ENCODE data around the gene LHFPL3. TPM values are rescaled to one million over a fixed set of nuclear protein-coding genes. Genes with fewer than 3 reads are reported as not detected.

The LHFPL3 gene
- total RNA-seq, 4 donors from 2014 or later = not detected

- Histone ChIP-seq H3K27me3 (no peaks in the 10 kb centered on the region), H3K9me3 (no peaks in the 10 kb centered on the region), H3K4me3 (replicated peaks in 1 of 3) (no peak overlapping the region), H3K36me3 (no peaks in the 10 kb centered on the region), H3K27ac (no peak overlapping the region), H3K4me1 (no peaks in the 10 kb centered on the region)
- DNase-seq = no peak
- TF ChIP-seq, protein P1, sequence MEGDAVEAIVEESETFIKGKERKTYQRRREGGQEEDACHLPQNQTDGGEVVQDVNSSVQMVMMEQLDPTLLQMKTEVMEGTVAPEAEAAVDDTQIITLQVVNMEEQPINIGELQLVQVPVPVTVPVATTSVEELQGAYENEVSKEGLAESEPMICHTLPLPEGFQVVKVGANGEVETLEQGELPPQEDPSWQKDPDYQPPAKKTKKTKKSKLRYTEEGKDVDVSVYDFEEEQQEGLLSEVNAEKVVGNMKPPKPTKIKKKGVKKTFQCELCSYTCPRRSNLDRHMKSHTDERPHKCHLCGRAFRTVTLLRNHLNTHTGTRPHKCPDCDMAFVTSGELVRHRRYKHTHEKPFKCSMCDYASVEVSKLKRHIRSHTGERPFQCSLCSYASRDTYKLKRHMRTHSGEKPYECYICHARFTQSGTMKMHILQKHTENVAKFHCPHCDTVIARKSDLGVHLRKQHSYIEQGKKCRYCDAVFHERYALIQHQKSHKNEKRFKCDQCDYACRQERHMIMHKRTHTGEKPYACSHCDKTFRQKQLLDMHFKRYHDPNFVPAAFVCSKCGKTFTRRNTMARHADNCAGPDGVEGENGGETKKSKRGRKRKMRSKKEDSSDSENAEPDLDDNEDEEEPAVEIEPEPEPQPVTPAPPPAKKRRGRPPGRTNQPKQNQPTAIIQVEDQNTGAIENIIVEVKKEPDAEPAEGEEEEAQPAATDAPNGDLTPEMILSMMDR (IDR thresholded peaks at IDR 0.05) = no peak
- TF ChIP-seq POLR2A (IDR thresholded peaks at IDR 0.05) = no peak
- WGBS, 2 donors = 42 to 48% methylated on average over 6 of the region's 6 CpGs
- intact Hi-C loops (cut with DNase I) = no loop called here
Observed at GRCh38 chr7:104352736-104353135, 24.3 kb downstream of the LHFPL3 start.

GRCh38 chr7:104357166-104357565 lies 28.8 kb downstream of the LHFPL3 start:
- WGBS, 2 donors = 89 to 96% methylated on average over 4 of the region's 4 CpGs
- no peak for TF ChIP-seq POLR2A (IDR thresholded peaks at IDR 0.05)
- TF ChIP-seq, protein P1 (IDR thresholded peaks at IDR 0.05) = no peak

DNA sequence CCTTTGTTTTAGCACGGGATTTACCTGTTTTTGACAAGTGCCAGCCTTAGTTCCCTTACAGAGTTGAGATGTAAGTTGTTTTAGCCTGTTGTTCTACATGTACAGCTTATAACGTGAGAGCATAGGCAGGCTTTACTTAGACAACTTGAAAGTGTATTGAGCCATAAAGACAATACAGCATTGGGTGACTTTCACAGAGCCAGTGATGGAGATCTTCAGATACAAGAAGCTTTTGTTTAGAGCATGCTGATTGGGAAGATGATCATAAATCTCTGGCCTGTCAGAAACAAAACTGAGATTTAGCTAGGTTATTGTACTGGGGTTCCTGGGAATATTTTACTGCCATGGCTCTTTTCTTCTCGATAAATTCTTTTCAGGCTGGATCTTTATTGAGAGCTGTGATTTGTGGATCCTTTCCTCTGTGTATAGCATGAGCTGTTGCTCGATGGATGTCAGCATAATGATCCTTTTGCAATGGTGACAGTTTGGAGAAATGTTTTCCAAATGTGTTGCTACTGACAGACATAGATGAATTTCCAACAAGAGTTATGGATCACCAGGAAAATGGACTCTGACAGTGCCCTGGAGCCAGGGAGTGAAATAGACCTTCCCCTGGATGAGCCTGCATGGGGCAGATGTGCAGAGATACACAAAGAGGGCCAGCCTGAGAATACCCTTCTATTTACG lies 30.2 kb downstream of the LHFPL3 start:
- no peak for TF ChIP-seq POLR2A (IDR thresholded peaks at IDR 0.05)
- TF ChIP-seq, protein P1 (IDR thresholded peaks at IDR 0.05) = no peak
- Histone ChIP-seq H3K27ac (no peak overlapping the region), H3K36me3 (no peaks in the 10 kb centered on the region), H3K9me3 (no peaks in the 10 kb centered on the region), H3K4me1 (no peaks in the 10 kb centered on the region), H3K27me3 (no peaks in the 10 kb centered on the region), H3K4me3 (replicated peaks in 1 of 3) (no peak overlapping the region)
- intact Hi-C loops (cut with DNase I) = no loop called here
- no peak for DNase-seq
- WGBS, 2 donors = 35 to 38% methylated on average over 5 of the region's 5 CpGs

More at GRCh38 chr7:104357166-104357565, 28.8 kb downstream of the LHFPL3 start:
- no peaks in the 10 kb centered on the region for H3K4me1 ChIP-seq
- DNase-seq = no peak
- H3K27ac ChIP-seq = no peak overlapping the region
- no peaks in the 10 kb centered on the region for H3K36me3 ChIP-seq
- H3K27me3 ChIP-seq = no peaks in the 10 kb centered on the region
- intact Hi-C loops (cut with DNase I) = no loop called here
- no peaks in the 10 kb centered on the region for H3K9me3 ChIP-seq
- no peak overlapping the region for H3K4me3 ChIP-seq (replicated peaks in 1 of 3)

- no peaks in the 10 kb centered on the region for H3K36me3 ChIP-seq
- no peak overlapping the region for H3K27ac ChIP-seq
- WGBS, 2 donors = 18 to 32% methylated on average over 1 of the region's 1 CpG
- intact Hi-C loops (cut with DNase I) = no loop called here
- TF ChIP-seq, protein P1 (IDR thresholded peaks at IDR 0.05) = no peak
- TF ChIP-seq POLR2A (IDR thresholded peaks at IDR 0.05) = no peak
- no peak overlapping the region for H3K4me3 ChIP-seq (replicated peaks in 1 of 3)
- H3K4me1 ChIP-seq = peaks cover 12% of the 10 kb centered on the region in 2 donors
- no peak for DNase-seq
- no peaks in the 10 kb centered on the region for H3K9me3 ChIP-seq
- no peaks in the 10 kb centered on the region for H3K27me3 ChIP-seq
Observed at GRCh38 chr7:104362756-104363155, 34.4 kb downstream of the LHFPL3 start.

- Histone ChIP-seq H3K27ac (no peak overlapping the region), H3K4me3 (replicated peaks in 1 of 3) (no peak overlapping the region), H3K4me1 (peaks cover 12 to 15% of the 10 kb centered on the region in 2 donors), H3K36me3 (no peaks in the 10 kb centered on the region), H3K27me3 (no peaks in the 10 kb centered on the region), H3K9me3 (no peaks in the 10 kb centered on the region)
- no peak for DNase-seq
- TF ChIP-seq, protein P1 (IDR thresholded peaks at IDR 0.05) = no peak
- no peak for TF ChIP-seq POLR2A (IDR thresholded peaks at IDR 0.05)
- WGBS, 2 donors = 86 to 87% methylated on average over 5 of the region's 5 CpGs
- intact Hi-C loops (cut with DNase I) = no loop called here
Observed at GRCh38 chr7:104363355-104363754, 35.0 kb downstream of the LHFPL3 start.

All from thyroid gland (tissue), 4 donors.